IMR-90 (cell line): ENCODE results near the gene ADCY2. TPM values are rescaled to one million over a fixed set of nuclear protein-coding genes. Genes with fewer than 3 reads are reported as not detected.

Experiments
- ATAC-seq: fragments of 200-7000 bp; cut with Tn5 transposase; 2 replicates; pipeline ENCODE4 v1.9.1; 2020; ENCODE audit warnings: low read depth, mild to moderate bottlenecking, moderate library complexity
- BruUV-seq: library from RNA; stranded (reverse); fragments of 400-500 nt; replicated peaks from 2 replicates; lab custom pipeline; 2021; lab: Mats Ljungman, UMichigan
- CTCF ChIA-PET: fragments of 300-600 bp; formaldehyde crosslinking; extraction: SDS; loops from one replicate; lab custom pipeline; 2021; ENCODE audit warnings: antibody characterized with exemption; lab: Yijun Ruan, JAX
- POLR2A ChIA-PET: fragments of 300-600 bp; sonication (Branson Sonifier 250); formaldehyde crosslinking; loops from one replicate; lab custom pipeline; 2022; ENCODE audit warnings: antibody characterized with exemption; ENCODE audit not compliant: unreplicated experiment; lab: Charles Lee
- DNase-seq: peaks from one replicate; pipeline ENCODE4 v3.0.0; 2013
- H2AFZ ChIP-seq: replicated peaks from 2 replicates; pipeline ENCODE3; 2013; ENCODE audit warnings: low read length, mild to moderate bottlenecking; ENCODE audit not compliant: poor library complexity
- H2AK5ac ChIP-seq: 2 replicates; pipeline ENCODE4 v1.6.1; 2013; ENCODE audit warnings: low read depth, low read length, inconsistent platforms
- H2AK9ac ChIP-seq: replicated peaks from 2 replicates; pipeline ENCODE3; 2013; ENCODE audit warnings: mild to moderate bottlenecking, low read depth, low read length, moderate library complexity; ENCODE audit not compliant: poor library complexity
- H2BK120ac ChIP-seq: 2 replicates; pipeline ENCODE4 v1.6.1; 2013; ENCODE audit warnings: low read depth, low read length, inconsistent platforms
- H2BK15ac ChIP-seq: 3 replicates; pipeline ENCODE4 v1.6.1; 2013; ENCODE audit warnings: low read depth, low read length, inconsistent platforms
- H2BK20ac ChIP-seq: 2 replicates; pipeline ENCODE4 v1.6.1; 2013; ENCODE audit warnings: low read depth, mild to moderate bottlenecking, inconsistent platforms, low read length, moderate library complexity
- H2BK5ac ChIP-seq: 2 replicates; pipeline ENCODE4 v1.6.1; 2013; ENCODE audit warnings: mild to moderate bottlenecking, low read depth, low read length, inconsistent platforms; ENCODE audit not compliant: poor library complexity, severe bottlenecking
- H3K14ac ChIP-seq: replicated peaks from 2 replicates; pipeline ENCODE4 v1.6.1; 2013; ENCODE audit warnings: low read depth, low read length, inconsistent platforms
- H3K18ac ChIP-seq: 2 replicates; pipeline ENCODE4 v1.6.1; 2013; ENCODE audit warnings: low read depth, low read length, control low read depth
- H3K23ac ChIP-seq: 2 replicates; pipeline ENCODE4 v1.6.1; 2013; ENCODE audit warnings: low read depth, low read length, inconsistent platforms
- H3K27ac ChIP-seq: 2 replicates; pipeline ENCODE4 v1.5.1; 2013; ENCODE audit warnings: mild to moderate bottlenecking, control low read depth, low read length; ENCODE audit not compliant: insufficient read depth
- H3K27me3 ChIP-seq: 2 replicates; pipeline ENCODE4 v1.6.1; 2013; ENCODE audit warnings: low read length; ENCODE audit not compliant: control insufficient read depth, insufficient read depth
- H3K36me3 ChIP-seq: 2 replicates; pipeline ENCODE4 v1.6.1; 2013; ENCODE audit warnings: low read length, mixed read lengths; ENCODE audit not compliant: control insufficient read depth, insufficient read depth
- H3K4ac ChIP-seq: 2 replicates; pipeline ENCODE4 v1.6.1; 2013; ENCODE audit warnings: low read depth, low read length, inconsistent platforms
- H3K4me1 ChIP-seq: 2 replicates; pipeline ENCODE4 v1.6.1; 2013; ENCODE audit warnings: low read length, mixed read lengths; ENCODE audit not compliant: control insufficient read depth, insufficient read depth
- H3K4me2 ChIP-seq: 2 replicates; pipeline ENCODE4 v1.6.1; 2013; ENCODE audit warnings: low read depth, mild to moderate bottlenecking, control low read depth, low read length, moderate library complexity
- H3K4me3 ChIP-seq: 2 replicates; pipeline ENCODE4 v1.5.1; 2013; ENCODE audit warnings: low read depth, mild to moderate bottlenecking, control low read depth, low read length, moderate library complexity; ENCODE audit not compliant: insufficient read depth
- H3K56ac ChIP-seq: 2 replicates; pipeline ENCODE4 v1.6.1; 2013; ENCODE audit warnings: low read length, inconsistent platforms; ENCODE audit not compliant: insufficient read depth; ENCODE audit errors: extremely low read depth
- H3K79me1 ChIP-seq, 2 experiments: 2 replicates each; pipeline ENCODE4 v1.6.1; 2013; ENCODE audit warnings: low read length in 2 of 2, inconsistent platforms in 1 of 2, low read depth in 1 of 2
- H3K9ac ChIP-seq: 2 replicates; pipeline ENCODE4 v1.6.1; 2013; ENCODE audit warnings: low read depth, low read length, control low read depth
- H3K9me1 ChIP-seq: 2 replicates; pipeline ENCODE4 v1.6.1; 2013; ENCODE audit warnings: low read length, inconsistent platforms; ENCODE audit not compliant: insufficient read depth
- H3K9me3 ChIP-seq: 2 replicates; pipeline ENCODE4 v1.6.1; 2013; ENCODE audit warnings: low read length; ENCODE audit not compliant: control insufficient read depth, insufficient read depth
- H4K20me1 ChIP-seq: 2 replicates; pipeline ENCODE4 v1.6.1; 2013; ENCODE audit warnings: low read length, inconsistent platforms; ENCODE audit not compliant: insufficient read depth
- H4K5ac ChIP-seq: 2 replicates; pipeline ENCODE4 v1.6.1; 2013; ENCODE audit warnings: mild to moderate bottlenecking, low read depth, low read length, control low read depth
- H4K8ac ChIP-seq, 2 experiments: 2 replicates each; pipeline ENCODE4 v1.6.1; 2013; ENCODE audit warnings: low read depth in 2 of 2, low read length in 2 of 2, control low read depth in 1 of 2, inconsistent platforms in 1 of 2
- H4K91ac ChIP-seq: 2 replicates; pipeline ENCODE4 v1.6.1; 2013; ENCODE audit warnings: low read depth, low read length, inconsistent platforms; ENCODE audit not compliant: insufficient read depth
- BHLHE40 ChIP-seq: fragments of 150-350 bp; IDR thresholded peaks from 2 replicates; pipeline ENCODE4 v1.6.1; 2016; ENCODE audit warnings: mild to moderate bottlenecking, low read depth, low read length
- CEBPB ChIP-seq: IDR thresholded peaks from 2 replicates; pipeline ENCODE4 v1.6.1; 2012; ENCODE audit warnings: low read depth, low read length, improper control_type of control experiment
- CHD1 ChIP-seq: IDR thresholded peaks from 2 replicates; pipeline ENCODE4 v1.6.1; 2012; ENCODE audit warnings: low read depth, low read length, improper control_type of control experiment
- CTCF ChIP-seq: conservative IDR thresholded peaks from 2 replicates; pipeline ENCODE4 v1.5.1; 2012; ENCODE audit warnings: mild to moderate bottlenecking, low read depth, low read length, improper control_type of control experiment
- FOS ChIP-seq: fragments of 150-350 bp; IDR thresholded peaks from 2 replicates; pipeline ENCODE4 v1.6.1; 2016; ENCODE audit warnings: low read depth, low read length
- MAFK ChIP-seq: IDR thresholded peaks from 2 replicates; pipeline ENCODE4 v1.6.1; 2012; ENCODE audit warnings: low read depth, low read length, improper control_type of control experiment
- MAZ ChIP-seq: IDR thresholded peaks from 2 replicates; pipeline ENCODE4 v1.6.1; 2012; ENCODE audit warnings: low read depth, mild to moderate bottlenecking, low read length, improper control_type of control experiment, moderate library complexity, borderline replicate concordance
- NFE2L2 ChIP-seq: fragments of 150-350 bp; IDR thresholded peaks from 2 replicates; pipeline ENCODE4 v1.6.1; 2016; ENCODE audit warnings: low read depth, mild to moderate bottlenecking, low read length
- POLR2A ChIP-seq: IDR thresholded peaks from 2 replicates; pipeline ENCODE4 v1.6.1; 2012; ENCODE audit warnings: mild to moderate bottlenecking, low read depth, low read length
- RCOR1 ChIP-seq: IDR thresholded peaks from 2 replicates; pipeline ENCODE4 v1.6.1; 2012; ENCODE audit warnings: mild to moderate bottlenecking, low read length, improper control_type of control experiment; ENCODE audit not compliant: insufficient replicate concordance
- USF2 ChIP-seq: fragments of 150-350 bp; IDR thresholded peaks from 2 replicates; pipeline ENCODE4 v1.6.1; 2017; ENCODE audit warnings: mild to moderate bottlenecking, antibody characterized with exemption, low read length, low read depth
- WGBS, 2 experiments: methylation state at CpG; one replicate each; pipeline versions ENCODE4 v1.1.5 to v1.1.7; 2013; ENCODE audit warnings: missing lambda C conversion rate in 2 of 2; ENCODE audit not compliant: insufficient read length in 1 of 2; ENCODE audit errors: extremely low coverage in 2 of 2; 5-methylcytosine and 5-hydroxymethylcytosine counted together
- dilution Hi-C: fragments of 300-500 bp; cut with HindIII; formaldehyde crosslinking; loops from one replicate; pipeline ENCODE4 v1.14.3; 2018; ENCODE audit warnings: low sequenced_read_pairs; ENCODE audit not compliant: unreplicated experiment
- in situ Hi-C: fragments of 300-500 bp; cut with MboI; formaldehyde crosslinking; loops from 3 replicates; pipeline ENCODE4 v1.14.3; 2019; ENCODE audit warnings: low sequenced_read_pairs, inconsistent platforms, mixed read lengths
- intact Hi-C: fragments of 100-400 bp; cut with micrococcal nuclease; formaldehyde crosslinking; loops from 2 replicates; pipeline ENCODE4 v1.10.0; 2022
- polyA plus RNA-seq, 3 experiments: library from polyadenylated mRNA; depleted of rRNA; stranded (reverse); fragments of >200 nt; gene quantifications; 2 replicates each; pipeline ENCODE4 v1.2.3, GENCODE V29; 2012; ENCODE audit warnings: low replicate concordance in 1 of 3
- total RNA-seq: library from RNA; depleted of rRNA; stranded (reverse); fragments of >200 nt; gene quantifications from 2 replicates; pipeline ENCODE4 v1.2.3, GENCODE V29; 2012
- TF ChIP-seq, protein P1 (sequence below): fragments of 150-350 bp; IDR thresholded peaks from 2 replicates; pipeline ENCODE4 v1.6.1; 2016; ENCODE audit warnings: low read depth, mild to moderate bottlenecking, low read length, moderate library complexity, borderline replicate concordance

The ADCY2 gene
- total and polyA plus RNA-seq, 2 of the 4 experiments (the other 2 are of a cell fraction) = not detected

DNA sequence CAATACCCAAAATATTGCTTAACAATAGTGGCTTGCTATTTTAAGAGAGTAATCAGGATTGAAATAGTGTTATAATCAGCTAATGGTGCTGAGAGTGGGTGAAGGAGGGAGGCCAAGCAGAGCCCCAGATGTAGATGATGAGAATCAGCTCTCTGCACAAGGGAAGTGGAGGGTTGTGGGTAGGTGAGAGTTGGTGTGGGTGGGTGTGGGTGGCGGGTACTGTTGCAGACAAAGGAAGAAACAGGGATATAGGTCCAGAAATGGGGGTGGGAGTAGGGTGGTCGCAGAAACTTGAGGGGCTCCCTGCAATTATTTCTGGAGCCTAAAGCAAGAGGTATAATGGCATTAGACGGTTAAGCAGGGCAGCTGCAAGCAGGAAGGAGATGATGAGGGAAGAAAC, 7.4 kb upstream of the ADCY2 start:
- DNase-seq (no peak), ATAC-seq (no peak)
- Histone ChIP-seq H3K23ac (no peak overlapping the region), H3K9ac (no peak overlapping the region), H2AK9ac (no peak overlapping the region), H2BK120ac (no peak overlapping the region), H4K20me1 (no peaks in the 10 kb centered on the region), H4K91ac (no peak overlapping the region), H3K9me3 (peaks cover 12% of the 10 kb centered on the region), H4K8ac (no peak overlapping the region), H3K4me2 (no peak overlapping the region), H3K14ac (no peak overlapping the region), H3K4me3 (no peak overlapping the region), H3K9me1 (no peaks in the 10 kb centered on the region), H3K4ac (no peak overlapping the region), H3K56ac (no peak overlapping the region), H3K79me1 (no peaks in the 10 kb centered on the region), H3K27ac (no peak overlapping the region), H2BK5ac (no peak overlapping the region), H2BK20ac (no peak overlapping the region), H2AK5ac (no peak overlapping the region), H3K27me3 (no peaks in the 10 kb centered on the region), H2AFZ (no peak overlapping the region), H4K5ac (no peak overlapping the region), H3K18ac (no peak overlapping the region), H3K4me1 (no peaks in the 10 kb centered on the region), H3K36me3 (no peaks in the 10 kb centered on the region), H2BK15ac (no peak overlapping the region)
- CTCF ChIA-PET = no interaction called here
- POLR2A ChIA-PET = no interaction called here
- no TSS peak for BruUV-seq
- in situ Hi-C loops = no loop called here
- 17% methylated on average over 1 of the region's 3 CpGs; no CpG with 5 or more reads in 1 of the 2 experiments for WGBS, 2 experiments
- TF ChIP-seq CTCF = no peak
- TF ChIP-seq CHD1 = no peak
- no peak for TF ChIP-seq RCOR1
- no peak for TF ChIP-seq USF2
- no peak for TF ChIP-seq MAFK
- TF ChIP-seq, protein P1, sequence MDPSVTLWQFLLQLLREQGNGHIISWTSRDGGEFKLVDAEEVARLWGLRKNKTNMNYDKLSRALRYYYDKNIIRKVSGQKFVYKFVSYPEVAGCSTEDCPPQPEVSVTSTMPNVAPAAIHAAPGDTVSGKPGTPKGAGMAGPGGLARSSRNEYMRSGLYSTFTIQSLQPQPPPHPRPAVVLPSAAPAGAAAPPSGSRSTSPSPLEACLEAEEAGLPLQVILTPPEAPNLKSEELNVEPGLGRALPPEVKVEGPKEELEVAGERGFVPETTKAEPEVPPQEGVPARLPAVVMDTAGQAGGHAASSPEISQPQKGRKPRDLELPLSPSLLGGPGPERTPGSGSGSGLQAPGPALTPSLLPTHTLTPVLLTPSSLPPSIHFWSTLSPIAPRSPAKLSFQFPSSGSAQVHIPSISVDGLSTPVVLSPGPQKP = no peak
- TF ChIP-seq FOS = no peak
- TF ChIP-seq NFE2L2 = no peak
- TF ChIP-seq POLR2A = no peak
- TF ChIP-seq MAZ = no peak
- no peak for TF ChIP-seq CEBPB
- TF ChIP-seq BHLHE40 = no peak
- dilution Hi-C loops = no loop called here
- intact Hi-C loops = no loop called here
